SJSA1 (cell line): ENCODE data around the gene GNPDA2. TPM values are rescaled to one million over a fixed set of nuclear protein-coding genes. Genes with fewer than 3 reads are reported as not detected.

Experiments used
- DNase-seq, 2 experiments: peaks; one replicate each; pipeline ENCODE4 v3.0.0-alpha.2; 2015 to 2020; ENCODE audit warnings: low spot score in 2 of 2, low read depth in 1 of 2
- H3K27ac ChIP-seq: fragments of 250-450 bp; sonication (Bioruptor Pico); 2 replicates; pipeline ENCODE4 v1.5.1; 2020; ENCODE audit warnings: mild to moderate bottlenecking, moderate library complexity
- H3K27me3 ChIP-seq: fragments of 250-450 bp; sonication (Bioruptor Pico); replicated peaks from 2 replicates; pipeline ENCODE4 v1.5.1; 2020; ENCODE audit warnings: mild to moderate bottlenecking, moderate library complexity
- H3K36me3 ChIP-seq: fragments of 250-450 bp; sonication (Bioruptor Pico); 2 replicates; pipeline ENCODE4 v1.5.1; 2020; ENCODE audit warnings: mild to moderate bottlenecking
- H3K4me1 ChIP-seq: fragments of 250-450 bp; sonication (Bioruptor Pico); replicated peaks from 2 replicates; pipeline ENCODE4 v1.6.1; 2021; ENCODE audit warnings: mild to moderate bottlenecking
- H3K4me3 ChIP-seq: fragments of 250-450 bp; sonication (Bioruptor Pico); 2 replicates; pipeline ENCODE4 v1.5.1; 2020; ENCODE audit warnings: mild to moderate bottlenecking
- H3K9me3 ChIP-seq: fragments of 250-450 bp; sonication (Bioruptor Pico); replicated peaks from 2 replicates; pipeline ENCODE4 v1.5.1; 2020; ENCODE audit warnings: mild to moderate bottlenecking
- total RNA-seq: library from RNA; depleted of rRNA; stranded (reverse); fragments of >200 nt; shearing (Covaris generic); gene quantifications from 2 replicates; pipeline ENCODE4 v1.2.3, GENCODE V29; 2014

The GNPDA2 gene
- total RNA-seq, 1 experiment from 2014 or later: 16.4 TPM

- H3K4me3 ChIP-seq: peak overlapping the region; percentile 64
- no peaks in the 10 kb centered on the region for H3K36me3 ChIP-seq
- H3K27ac ChIP-seq: no peak overlapping the region
- DNase-seq: no peak
- no peaks in the 10 kb centered on the region for H3K9me3 ChIP-seq
- H3K4me1 ChIP-seq: no peaks in the 10 kb centered on the region
- no peaks in the 10 kb centered on the region for H3K27me3 ChIP-seq
These were observed 1.2 kb downstream of the GNPDA2 start for GRCh38 chr4:44725166-44725565.

- H3K36me3 ChIP-seq: no peaks in the 10 kb centered on the region
- DNase-seq: no peak
- H3K4me3 ChIP-seq: no peak overlapping the region
- no peaks in the 10 kb centered on the region for H3K4me1 ChIP-seq
- no peak overlapping the region for H3K27ac ChIP-seq
- H3K9me3 ChIP-seq: no peaks in the 10 kb centered on the region
- H3K27me3 ChIP-seq: no peaks in the 10 kb centered on the region
These were observed 4.4 kb downstream of the GNPDA2 start for GRCh38 chr4:44722001-44722400.

- no peak for DNase-seq
- H3K9me3 ChIP-seq: no peaks in the 10 kb centered on the region
- no peak overlapping the region for H3K27ac ChIP-seq
- no peaks in the 10 kb centered on the region for H3K36me3 ChIP-seq
- H3K27me3 ChIP-seq: no peaks in the 10 kb centered on the region
- no peaks in the 10 kb centered on the region for H3K4me1 ChIP-seq
- H3K4me3 ChIP-seq: no peak overlapping the region
These were observed 6.0 kb downstream of the GNPDA2 start for GRCh38 chr4:44720371-44720770.

GRCh38 chr4:44716597-44716996, 9.8 kb downstream of the GNPDA2 start:
- Histone ChIP-seq H3K36me3 (no peaks in the 10 kb centered on the region), H3K27ac (no peak overlapping the region), H3K4me3 (no peak overlapping the region), H3K4me1 (no peaks in the 10 kb centered on the region), H3K27me3 (no peaks in the 10 kb centered on the region), H3K9me3 (no peaks in the 10 kb centered on the region)
- DNase-seq: no peak

GRCh38 chr4:44713125-44713524, 13.2 kb downstream of the GNPDA2 start:
- H3K9me3 ChIP-seq: no peaks in the 10 kb centered on the region

GRCh38 chr4:44704673-44705072, 21.7 kb downstream of the GNPDA2 start:
- Histone ChIP-seq H3K4me3 (no peak overlapping the region), H3K9me3 (no peaks in the 10 kb centered on the region), H3K36me3 (peaks cover 4% of the 10 kb centered on the region; the same call in 1 of the 2 replicates), H3K27ac (no peak overlapping the region), H3K27me3 (no peaks in the 10 kb centered on the region), H3K4me1 (no peaks in the 10 kb centered on the region)
- no peak for DNase-seq

More at GRCh38 chr4:44713125-44713524, 13.2 kb downstream of the GNPDA2 start:
- no peak for DNase-seq
- Histone ChIP-seq H3K4me3 (no peak overlapping the region), H3K4me1 (no peaks in the 10 kb centered on the region), H3K27ac (no peak overlapping the region), H3K27me3 (no peaks in the 10 kb centered on the region), H3K36me3 (no peaks in the 10 kb centered on the region)

- Histone ChIP-seq H3K27ac (no peak overlapping the region), H3K4me3 (no peak overlapping the region), H3K9me3 (no peaks in the 10 kb centered on the region), H3K36me3 (peaks cover 12% of the 10 kb centered on the region), H3K4me1 (no peaks in the 10 kb centered on the region), H3K27me3 (no peaks in the 10 kb centered on the region)
- DNase-seq: no peak
These were observed 25.3 kb downstream of the GNPDA2 start for GRCh38 chr4:44701037-44701436.

- no peaks in the 10 kb centered on the region for H3K9me3 ChIP-seq
- H3K4me3 ChIP-seq: no peak overlapping the region
- DNase-seq: no peak
- no peaks in the 10 kb centered on the region for H3K27me3 ChIP-seq
- no peak overlapping the region for H3K27ac ChIP-seq
- H3K4me1 ChIP-seq: no peaks in the 10 kb centered on the region
- H3K36me3 ChIP-seq: peaks cover 17% of the 10 kb centered on the region
These were observed 25.9 kb downstream of the GNPDA2 start for GRCh38 chr4:44700427-44700826.

- Histone ChIP-seq H3K36me3 (peaks cover 11% of the 10 kb centered on the region; the same call in 1 of the 2 replicates), H3K27me3 (no peaks in the 10 kb centered on the region), H3K9me3 (no peaks in the 10 kb centered on the region), H3K4me3 (no peak overlapping the region), H3K4me1 (no peaks in the 10 kb centered on the region), H3K27ac (no peak overlapping the region)
- DNase-seq: no peak
These were observed 41.7 kb downstream of the GNPDA2 start for GRCh38 chr4:44684648-44685047.

- H3K9me3 ChIP-seq: no peaks in the 10 kb centered on the region
- H3K4me1 ChIP-seq: no peaks in the 10 kb centered on the region
- peaks cover 10% of the 10 kb centered on the region for H3K36me3 ChIP-seq
- H3K27ac ChIP-seq: 0 out of 2 replicates have a peak overlapping the region, but pooled peaks have one; percentile 24
- H3K4me3 ChIP-seq: peak overlapping the region; percentile 84
- DNase-seq: peak in 1 of 2 experiments; percentile 0
- no peaks in the 10 kb centered on the region for H3K27me3 ChIP-seq
These were observed 47.3 kb downstream of the GNPDA2 start for GRCh38 chr4:44679060-44679459.

GRCh38 chr4:44678094-44679041, 48.0 kb downstream of the GNPDA2 start, which contains the start of gene GUF1:
Gene GUF1 (plus strand): TSS chr4:44678420. CDS start chr4:44678623, 203 bp downstream.
- Histone ChIP-seq H3K27ac (peak within 1 kb of the TSS; percentile 89), H3K4me3 (peak within 1 kb of the TSS; percentile 84), H3K36me3 (peaks cover 9% of the 10 kb centered on the region; the same call in 1 of the 2 replicates), H3K27me3 (no peaks in the 10 kb centered on the region), H3K9me3 (no peaks in the 10 kb centered on the region), H3K4me1 (no peaks in the 10 kb centered on the region)
- DNase-seq: peak; percentile 70 to 79

GRCh38 chr4:44675366-44675765, 51.0 kb downstream of the GNPDA2 start:
- Histone ChIP-seq H3K4me3 (no peak overlapping the region), H3K27ac (no peak overlapping the region), H3K9me3 (no peaks in the 10 kb centered on the region), H3K27me3 (no peaks in the 10 kb centered on the region), H3K36me3 (peaks cover 3% of the 10 kb centered on the region; the same call in 1 of the 2 replicates), H3K4me1 (no peaks in the 10 kb centered on the region)
- DNase-seq: no peak

GRCh38 chr4:44674471-44674870, 51.9 kb downstream of the GNPDA2 start:
- H3K36me3 ChIP-seq: peaks cover 3% of the 10 kb centered on the region; the same call in 1 of the 2 replicates
- H3K27ac ChIP-seq: no peak overlapping the region
- no peak overlapping the region for H3K4me3 ChIP-seq
- no peaks in the 10 kb centered on the region for H3K4me1 ChIP-seq
- DNase-seq: no peak
- no peaks in the 10 kb centered on the region for H3K27me3 ChIP-seq
- H3K9me3 ChIP-seq: no peaks in the 10 kb centered on the region

GRCh38 chr4:44671636-44672035, 54.7 kb downstream of the GNPDA2 start:
- no peaks in the 10 kb centered on the region for H3K36me3 ChIP-seq
- no peak overlapping the region for H3K4me3 ChIP-seq
- H3K4me1 ChIP-seq: no peaks in the 10 kb centered on the region
- no peaks in the 10 kb centered on the region for H3K27me3 ChIP-seq
- DNase-seq: no peak
- no peak overlapping the region for H3K27ac ChIP-seq
- no peaks in the 10 kb centered on the region for H3K9me3 ChIP-seq
